GM18511 (cell line): ENCODE results near the gene SNX25.

Source experiments
- ATAC-seq: cut with Tn5 transposase; IDR thresholded peaks from one replicate; pipeline ENCODE4 v1.9.1; 2021; ENCODE audit warnings: mild to moderate bottlenecking, moderate library complexity; ENCODE audit not compliant: unreplicated experiment

Gene SNX25

GRCh38 chr4:185363251-185363650, 153.9 kb downstream of the SNX25 start:
- ATAC-seq, result no peak

- no peak for ATAC-seq
These were observed 155.5 kb downstream of the SNX25 start for GRCh38 chr4:185364886-185365285.

DNA sequence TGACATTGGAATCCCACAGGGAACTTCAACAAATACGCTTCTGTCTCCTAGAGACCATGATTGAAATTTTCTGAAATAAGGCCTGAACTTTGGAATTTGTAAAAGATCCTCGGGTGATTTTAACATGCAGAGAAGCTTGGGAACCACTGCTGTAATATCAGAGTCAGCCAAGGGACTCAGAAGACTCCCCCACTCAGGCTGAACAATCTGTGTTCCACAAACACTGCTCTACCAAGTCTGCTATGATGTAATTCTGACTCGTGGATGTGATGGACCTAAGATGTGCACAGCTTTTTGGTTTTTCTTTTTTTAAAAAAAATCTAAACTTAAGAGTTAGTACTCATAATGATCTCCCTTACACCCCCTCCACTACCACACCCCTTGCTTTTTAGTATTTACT, 160.3 kb downstream of the SNX25 start:
- no peak for ATAC-seq

GRCh38 chr4:185370268-185370949, 161.0 kb downstream of the SNX25 start:
- no peak for ATAC-seq

DNA sequence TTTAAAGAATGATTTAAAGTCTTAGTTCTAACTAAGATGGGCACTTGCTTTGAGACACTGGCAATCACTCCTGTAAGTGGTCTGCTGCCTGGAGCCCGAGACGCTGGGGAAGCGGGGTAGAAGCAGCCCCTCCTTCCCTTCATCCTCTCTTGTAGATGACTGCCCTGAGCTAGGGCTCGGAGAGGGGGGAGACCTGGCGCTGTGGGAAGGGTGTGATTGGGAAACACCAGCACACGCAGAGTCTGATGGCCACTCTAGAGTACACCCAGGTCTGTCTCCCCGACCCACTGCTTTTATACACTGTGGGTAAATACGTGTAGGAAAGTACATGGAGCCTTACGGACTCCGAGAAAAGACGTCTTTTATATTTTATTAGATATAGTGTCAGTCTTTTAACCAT, 162.3 kb downstream of the SNX25 start:
- no peak for ATAC-seq

DNA sequence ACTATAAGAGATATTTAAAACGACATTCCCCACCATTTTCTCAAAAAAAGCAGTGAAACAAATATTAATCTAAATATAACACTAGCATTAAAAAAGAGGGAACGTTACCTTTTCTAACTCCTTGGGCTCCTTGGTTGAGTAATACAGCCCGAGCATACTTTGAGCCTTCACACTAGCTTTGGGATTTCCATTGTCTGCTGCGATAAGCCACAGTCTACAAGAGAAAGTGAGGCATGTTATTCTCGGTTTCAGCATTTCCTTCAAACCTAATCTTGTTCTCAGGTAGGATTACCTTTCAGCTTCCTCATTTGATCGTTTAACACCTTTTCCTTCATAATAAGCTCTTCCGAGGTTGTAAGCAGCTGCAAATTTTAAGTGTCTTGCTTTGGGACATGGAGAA, 164.6 kb downstream of the SNX25 start:
- ATAC-seq, result no peak

- no peak for ATAC-seq
These were observed 165.2 kb downstream of the SNX25 start for GRCh38 chr4:185374573-185374972.

- no peak for ATAC-seq
These were observed 168.9 kb downstream of the SNX25 start for GRCh38 chr4:185378264-185378663.

DNA sequence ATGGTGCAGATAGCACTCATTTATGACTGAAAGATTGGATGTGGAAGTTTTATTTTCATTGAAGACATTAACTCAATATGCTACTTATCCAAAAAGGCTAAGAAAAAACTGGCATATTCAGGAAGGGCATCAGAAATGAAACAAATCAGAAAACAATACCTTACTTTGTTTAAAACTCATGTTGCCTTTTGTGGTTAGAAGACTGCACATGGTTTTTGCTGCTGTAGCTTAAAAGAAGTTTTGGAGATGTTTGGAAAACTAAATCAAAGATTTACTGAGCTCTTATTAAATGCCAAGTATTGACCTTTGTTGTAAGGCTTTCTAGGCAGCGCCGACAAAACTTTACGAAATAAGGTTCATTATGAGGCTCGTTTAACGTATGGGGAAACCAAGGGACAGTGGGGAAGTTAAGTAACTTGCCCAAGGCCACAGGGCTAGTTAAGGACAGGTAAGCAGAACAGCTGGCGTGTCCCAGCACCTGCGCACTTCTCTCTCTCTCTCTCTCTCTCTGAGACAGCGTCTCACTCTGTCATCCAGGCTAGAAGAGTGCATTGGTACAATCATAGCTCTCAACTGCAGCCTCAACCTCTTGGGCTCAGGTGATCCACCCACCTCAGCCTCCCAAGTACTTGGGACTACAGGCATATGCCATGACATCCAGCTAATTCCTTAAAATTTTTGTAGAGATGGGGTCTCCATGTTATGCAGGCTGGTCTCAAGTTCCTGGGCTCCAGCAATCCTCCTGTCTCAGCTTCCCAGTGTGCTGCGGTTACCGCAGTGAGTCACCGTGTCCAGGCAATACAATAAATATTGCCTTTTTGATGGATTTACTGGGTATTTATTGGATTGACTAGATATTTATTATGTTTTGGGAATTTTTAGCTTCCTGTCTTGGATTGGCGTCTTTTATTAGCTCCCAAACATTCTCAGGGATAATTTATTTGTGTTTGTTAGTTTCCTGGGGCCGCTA, 170.2 kb downstream of the SNX25 start:
- ATAC-seq, result no peak

DNA sequence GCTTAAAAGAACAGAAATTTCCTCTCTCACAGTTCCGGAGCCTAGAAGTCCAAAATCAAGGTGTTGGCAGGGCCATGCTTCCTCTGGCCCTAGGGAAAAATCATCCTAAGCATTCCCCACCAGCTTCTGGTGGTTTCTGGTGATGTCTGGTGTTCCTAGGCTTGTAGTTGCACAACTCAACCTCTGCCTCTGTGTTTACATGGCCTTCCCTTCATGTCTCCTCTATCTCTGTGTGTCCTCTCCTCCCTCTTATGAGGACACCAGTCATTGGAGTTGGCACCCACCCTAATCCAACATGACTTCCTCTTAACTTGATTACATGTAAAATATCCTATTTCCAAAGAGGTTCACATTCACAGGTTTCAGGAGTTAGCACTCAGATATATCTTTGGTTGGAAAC, 170.9 kb downstream of the SNX25 start:
- no peak for ATAC-seq

DNA sequence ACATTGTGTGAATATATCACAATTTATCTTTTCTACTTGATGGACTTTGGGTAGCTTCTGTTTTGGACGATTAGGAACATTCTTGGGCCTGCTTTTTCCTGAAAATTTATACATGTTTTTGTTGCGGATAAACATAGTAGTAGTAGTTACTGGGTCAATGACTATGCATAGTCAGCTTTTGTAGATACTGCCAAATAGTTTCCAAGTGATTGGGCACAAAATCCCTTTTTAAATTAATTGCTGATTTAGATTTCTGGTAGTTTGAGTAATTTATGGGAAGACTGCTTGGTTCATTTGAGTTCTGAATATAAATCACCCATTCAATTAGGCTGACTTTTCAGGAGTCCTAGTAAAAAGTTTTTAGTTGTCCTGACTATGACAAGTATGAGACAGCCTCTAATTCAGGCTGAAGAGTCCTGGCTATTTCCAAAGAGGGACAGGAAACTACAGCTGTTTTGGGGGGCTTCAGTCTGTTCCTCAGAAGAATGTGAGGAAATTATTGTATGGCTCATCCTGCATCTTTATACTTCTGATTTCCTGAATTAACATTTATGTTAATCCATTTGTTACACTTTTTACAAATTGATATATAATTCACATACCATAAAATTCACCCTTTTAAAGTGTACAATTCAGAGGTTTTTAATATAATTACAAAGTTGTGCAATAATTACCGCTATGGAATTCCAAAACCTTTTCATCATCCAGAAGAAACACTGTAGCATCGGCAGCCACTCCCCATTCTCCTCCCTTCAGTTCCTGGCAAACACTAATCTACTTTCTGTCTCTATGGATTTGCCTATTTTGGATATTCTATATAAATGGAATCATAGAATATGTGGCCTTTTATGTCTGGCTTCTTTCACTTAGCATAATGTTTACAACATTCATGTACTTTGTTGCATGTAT, 172.1 kb downstream of the SNX25 start:
- ATAC-seq, result no peak

- no peak for ATAC-seq
These were observed 173.4 kb downstream of the SNX25 start for GRCh38 chr4:185382754-185383153.

GRCh38 chr4:185383451-185383850, 174.1 kb downstream of the SNX25 start:
- no peak for ATAC-seq

DNA sequence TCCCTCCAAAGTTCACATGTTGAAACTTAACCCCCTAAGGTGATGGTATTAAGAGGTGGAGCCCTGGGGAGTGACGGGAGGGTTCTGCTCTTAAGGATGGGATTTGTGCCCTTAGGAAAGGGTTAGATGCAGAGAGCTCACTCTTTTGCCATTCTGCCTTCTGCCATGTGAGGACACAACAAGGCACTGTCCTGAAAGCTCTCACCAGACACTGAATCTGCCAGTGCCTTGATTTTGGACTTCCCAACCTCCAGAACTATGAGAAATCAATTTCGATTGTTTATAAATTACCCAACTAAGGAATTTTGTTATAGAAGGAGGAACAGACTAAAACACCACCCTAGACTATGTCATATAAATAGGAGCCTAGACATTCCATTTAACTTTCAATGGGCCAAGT, 174.7 kb downstream of the SNX25 start:
- no peak for ATAC-seq

- ATAC-seq, result no peak
These were observed 175.5 kb downstream of the SNX25 start for GRCh38 chr4:185384930-185385331.

DNA sequence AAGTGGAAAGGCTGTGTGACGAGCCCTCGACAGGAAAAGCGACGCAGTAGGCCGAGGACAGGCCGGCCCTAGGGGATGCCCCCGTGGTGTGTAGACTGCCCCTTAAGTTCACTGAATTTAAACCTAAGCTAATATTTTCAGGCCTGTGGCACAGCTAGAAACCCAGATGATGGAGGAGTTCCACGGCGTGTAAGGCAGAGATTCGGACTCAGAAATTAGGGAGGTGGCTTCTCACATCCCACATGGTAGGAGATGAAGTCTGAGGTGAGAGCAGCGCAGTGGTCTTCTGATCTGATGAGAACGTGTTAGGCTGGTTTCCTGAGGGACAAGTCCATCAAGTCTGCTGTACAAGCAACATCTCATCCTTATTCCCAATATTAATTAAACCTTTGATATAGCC, 178.6 kb downstream of the SNX25 start:
- ATAC-seq, result no peak

DNA sequence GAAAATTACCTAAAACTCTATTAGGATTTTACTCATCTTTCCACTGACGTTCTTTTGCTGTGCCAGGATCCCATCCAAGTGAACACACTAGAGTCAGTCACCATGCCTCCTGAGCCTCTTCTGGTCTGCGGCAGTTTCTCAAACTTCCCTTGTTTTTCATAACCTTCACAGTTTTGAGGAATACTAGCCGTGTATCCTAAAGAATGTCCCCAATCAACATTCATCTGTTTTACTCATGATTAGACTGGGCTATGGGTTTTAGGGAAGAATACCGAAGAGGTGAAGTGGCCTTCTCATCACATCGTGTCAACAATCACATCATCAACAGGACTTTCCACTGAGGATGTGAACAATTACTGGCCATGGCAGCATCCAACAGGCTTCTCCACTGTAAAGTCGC, 181.5 kb downstream of the SNX25 start:
- ATAC-seq, result no peak

DNA sequence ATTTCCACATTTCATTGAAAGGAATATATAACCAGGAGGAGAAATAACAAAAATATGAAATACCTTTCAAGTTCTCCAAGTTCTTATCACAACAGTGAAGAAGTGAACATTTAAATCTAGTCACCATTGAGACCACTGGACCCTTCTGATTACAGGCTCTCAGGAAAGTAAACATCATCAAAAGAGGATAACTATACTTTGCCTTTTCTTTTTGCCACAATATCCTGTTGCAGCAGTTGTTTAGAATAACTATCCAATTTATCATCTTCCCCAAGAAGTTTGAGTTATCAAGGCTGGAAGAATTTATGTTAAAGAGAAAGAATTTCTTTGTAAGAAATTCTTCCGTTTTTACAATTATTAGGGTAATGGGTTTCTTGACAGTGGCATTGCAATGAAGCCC, 182.8 kb downstream of the SNX25 start:
- ATAC-seq, result no peak

- ATAC-seq, result no peak
These were observed 185.3 kb downstream of the SNX25 start for GRCh38 chr4:185394568-185395237.

GRCh38 chr4:185395238-185395955, 186.0 kb downstream of the SNX25 start, which contains the start of gene LRP2BP:
Gene LRP2BP (minus strand): TSS chr4:185395924. CDS start chr4:185378186, 17,738 bp downstream.
- no peak for ATAC-seq
